Loucy (cell line): Measurements from ENCODE around the gene LHPP.

Experiments
- H2AFZ ChIP-seq: fragments of 200-600 bp; sonication (generic); 2 replicates; pipeline ENCODE4 v1.6.0; 2016; ENCODE audit warnings: antibody characterized with exemption, mild to moderate bottlenecking, low read length, moderate library complexity
- H3F3A ChIP-seq: fragments of 200-600 bp; 2 replicates; pipeline ENCODE4 v1.6.0; 2016; ENCODE audit warnings: antibody characterized with exemption, low read depth, mild to moderate bottlenecking
- H3K27me3 ChIP-seq: fragments of 200-600 bp; sonication (generic); 2 replicates; pipeline ENCODE4 v1.6.1; 2014; ENCODE audit warnings: low read length, mild to moderate bottlenecking; ENCODE audit not compliant: insufficient read depth, poor library complexity, severe bottlenecking
- H3K36me3 ChIP-seq: fragments of 200-600 bp; sonication (generic); 2 replicates; pipeline ENCODE4 v1.6.1; 2016; ENCODE audit warnings: low read length; ENCODE audit not compliant: insufficient read depth
- H3K4me1 ChIP-seq: fragments of 200-600 bp; sonication (generic); 2 replicates; pipeline ENCODE4 v1.5.1; 2014; ENCODE audit warnings: low read length, mild to moderate bottlenecking; ENCODE audit not compliant: insufficient read depth, poor library complexity, severe bottlenecking
- H3K4me2 ChIP-seq: fragments of 200-600 bp; sonication (generic); 2 replicates; pipeline ENCODE4 v1.6.0; 2014; ENCODE audit warnings: antibody characterized with exemption, low read length, low read depth, mild to moderate bottlenecking; ENCODE audit not compliant: poor library complexity, severe bottlenecking
- H3K4me3 ChIP-seq: fragments of 200-600 bp; sonication (generic); 2 replicates; pipeline ENCODE4 v1.5.1; 2014; ENCODE audit warnings: low read length, mild to moderate bottlenecking, mixed read lengths; ENCODE audit not compliant: poor library complexity, severe bottlenecking
- H3K79me2 ChIP-seq: fragments of 200-600 bp; sonication (generic); 2 replicates; pipeline ENCODE4 v1.6.1; 2014; ENCODE audit warnings: low read length; ENCODE audit not compliant: insufficient read depth
- H3K9ac ChIP-seq: fragments of 200-600 bp; sonication (generic); 2 replicates; pipeline ENCODE4 v1.6.0; 2014; ENCODE audit warnings: mild to moderate bottlenecking, low read depth, low read length, moderate library complexity; ENCODE audit not compliant: poor library complexity, severe bottlenecking
- H3K9me2 ChIP-seq: fragments of 200-600 bp; sonication (generic); replicated peaks from 2 replicates; pipeline ENCODE4 v1.6.1; 2016; ENCODE audit warnings: low read depth, low read length, mixed read lengths
- H3K9me3 ChIP-seq: fragments of 200-600 bp; sonication (generic); 2 replicates; pipeline ENCODE4 v1.6.1; 2014; ENCODE audit warnings: mild to moderate bottlenecking, antibody characterized with exemption, low read length, low read depth; ENCODE audit not compliant: insufficient read depth
- H4K20me1 ChIP-seq: fragments of 200-600 bp; sonication (generic); 2 replicates; pipeline ENCODE4 v1.6.0; 2014; ENCODE audit warnings: antibody characterized with exemption, low read length, mild to moderate bottlenecking; ENCODE audit not compliant: insufficient read depth, poor library complexity, severe bottlenecking
- EZH2phosphoT487 ChIP-seq: fragments of 200-600 bp; IDR thresholded peaks from 2 replicates; pipeline ENCODE4 v1.6.1; 2018; ENCODE audit warnings: antibody characterized with exemption, mild to moderate bottlenecking, moderate library complexity, borderline replicate concordance
- TF ChIP-seq, protein P1 (sequence below): fragments of 200-600 bp; sonication (generic); conservative IDR thresholded peaks from 2 replicates; pipeline ENCODE4 v1.5.1; 2014; ENCODE audit warnings: mild to moderate bottlenecking, antibody characterized with exemption, low read length

Gene LHPP

GRCh38 chr10:124663228-124663627 lies 201.6 kb downstream of the LHPP start:
- no peak overlapping the region for H2AFZ ChIP-seq
- H3K79me2 ChIP-seq, result peaks cover 37% of the 10 kb centered on the region
- no peak overlapping the region for H3K4me3 ChIP-seq
- no peaks in the 10 kb centered on the region for H3K9me3 ChIP-seq
- H3K36me3 ChIP-seq, result peaks cover 27% of the 10 kb centered on the region; the same call in 1 of the 2 replicates
- H3K27me3 ChIP-seq, result no peaks in the 10 kb centered on the region
- H3K9ac ChIP-seq, result no peak overlapping the region
- H3F3A ChIP-seq, result no peaks in the 10 kb centered on the region
- H3K4me1 ChIP-seq, result peaks cover 10% of the 10 kb centered on the region
- no peaks in the 10 kb centered on the region for H3K9me2 ChIP-seq
- no peak overlapping the region for H3K4me2 ChIP-seq
- H4K20me1 ChIP-seq, result peaks cover 8% of the 10 kb centered on the region
- TF ChIP-seq, protein P1, sequence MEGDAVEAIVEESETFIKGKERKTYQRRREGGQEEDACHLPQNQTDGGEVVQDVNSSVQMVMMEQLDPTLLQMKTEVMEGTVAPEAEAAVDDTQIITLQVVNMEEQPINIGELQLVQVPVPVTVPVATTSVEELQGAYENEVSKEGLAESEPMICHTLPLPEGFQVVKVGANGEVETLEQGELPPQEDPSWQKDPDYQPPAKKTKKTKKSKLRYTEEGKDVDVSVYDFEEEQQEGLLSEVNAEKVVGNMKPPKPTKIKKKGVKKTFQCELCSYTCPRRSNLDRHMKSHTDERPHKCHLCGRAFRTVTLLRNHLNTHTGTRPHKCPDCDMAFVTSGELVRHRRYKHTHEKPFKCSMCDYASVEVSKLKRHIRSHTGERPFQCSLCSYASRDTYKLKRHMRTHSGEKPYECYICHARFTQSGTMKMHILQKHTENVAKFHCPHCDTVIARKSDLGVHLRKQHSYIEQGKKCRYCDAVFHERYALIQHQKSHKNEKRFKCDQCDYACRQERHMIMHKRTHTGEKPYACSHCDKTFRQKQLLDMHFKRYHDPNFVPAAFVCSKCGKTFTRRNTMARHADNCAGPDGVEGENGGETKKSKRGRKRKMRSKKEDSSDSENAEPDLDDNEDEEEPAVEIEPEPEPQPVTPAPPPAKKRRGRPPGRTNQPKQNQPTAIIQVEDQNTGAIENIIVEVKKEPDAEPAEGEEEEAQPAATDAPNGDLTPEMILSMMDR, result no peak
- TF ChIP-seq EZH2phosphoT487, result no peak
